Activated CD4-positive, alpha-beta T cell treated with anti-CD3 and anti-CD28 coated beads, Interleukin-2, amount 10 ng/mL, durations not matched to agents 7 days and 5 days (primary cell): Measurements from ENCODE around the gene GLB1L2. TPM values are rescaled to one million over a fixed set of nuclear protein-coding genes. Genes with fewer than 3 reads are reported as not detected.

Experiments
- CTCF ChIA-PET: fragments of 350-600 bp; sonication (Branson Sonifier 250); formaldehyde crosslinking; loops from one replicate; lab custom pipeline; 2021; ENCODE audit warnings: antibody characterized with exemption; lab: Charles Lee
- POLR2A ChIA-PET: fragments of 350-600 bp; sonication (Branson Sonifier 250); formaldehyde crosslinking; loops from one replicate; lab custom pipeline; 2021; ENCODE audit warnings: antibody characterized with exemption; lab: Charles Lee
- DNase-seq: peaks from one replicate; pipeline ENCODE4 v3.0.0-alpha.2; 2020
- H3K27ac Mint-ChIP-seq: one replicate; pipeline ENCODE4 v1.8.0; 2021; ENCODE audit warnings: mild to moderate bottlenecking, moderate library complexity, mixed read lengths
- H3K27me3 Mint-ChIP-seq: one replicate; pipeline ENCODE4 v1.8.0; 2021; ENCODE audit warnings: mixed read lengths
- H3K36me3 Mint-ChIP-seq: one replicate; pipeline ENCODE4 v1.8.0; 2021; ENCODE audit warnings: low read depth, mixed read lengths
- H3K4me1 Mint-ChIP-seq: one replicate; pipeline ENCODE4 v1.8.0; 2021; ENCODE audit warnings: mixed read lengths
- H3K4me3 Mint-ChIP-seq: one replicate; pipeline ENCODE4 v1.8.0; 2021; ENCODE audit warnings: mild to moderate bottlenecking, moderate library complexity, mixed read lengths
- H3K9me3 Mint-ChIP-seq: one replicate; pipeline ENCODE4 v1.8.0; 2021; ENCODE audit warnings: mixed read lengths
- total RNA-seq, 2 experiments: library from RNA; stranded (reverse); gene quantifications; one replicate each; pipeline ENCODE4 v1.2.3, GENCODE V29; 2021

The GLB1L2 gene
- total RNA-seq, 2 experiments from 2014 or later: 1.6 to 2.4 TPM

GRCh38 chr11:134413826-134414731 lies 82.3 kb downstream of the GLB1L2 start:
- peaks cover 8% of the 10 kb centered on the region for H3K4me1 Mint-ChIP-seq
- DNase-seq: no peak
- H3K9me3 Mint-ChIP-seq: no peaks in the 10 kb centered on the region
- peaks cover 62% of the 10 kb centered on the region for H3K27me3 Mint-ChIP-seq
- H3K4me3 Mint-ChIP-seq: no peak overlapping the region
- ChIA-PET POLR2A (no interaction called here), CTCF (no interaction called here)
- H3K36me3 Mint-ChIP-seq: no peaks in the 10 kb centered on the region
- H3K27ac Mint-ChIP-seq: no peak overlapping the region

- Mint-ChIP-seq H3K27ac (no peak overlapping the region), H3K4me3 (no peak overlapping the region), H3K9me3 (no peaks in the 10 kb centered on the region), H3K36me3 (no peaks in the 10 kb centered on the region), H3K27me3 (peaks cover 53% of the 10 kb centered on the region), H3K4me1 (peaks cover 8% of the 10 kb centered on the region)
- CTCF ChIA-PET: no interaction called here
- no peak for DNase-seq
- POLR2A ChIA-PET: no interaction called here
Measured at GRCh38 chr11:134414766-134415765, 83.3 kb downstream of the GLB1L2 start.

GRCh38 chr11:134416726-134417125 lies 84.9 kb downstream of the GLB1L2 start:
- H3K27ac Mint-ChIP-seq: no peak overlapping the region
- H3K4me1 Mint-ChIP-seq: peaks cover 6% of the 10 kb centered on the region
- no peak overlapping the region for H3K4me3 Mint-ChIP-seq
- no peaks in the 10 kb centered on the region for H3K9me3 Mint-ChIP-seq
- POLR2A ChIA-PET: no interaction called here
- CTCF ChIA-PET: no interaction called here
- DNase-seq: no peak
- peaks cover 39% of the 10 kb centered on the region for H3K27me3 Mint-ChIP-seq
- no peaks in the 10 kb centered on the region for H3K36me3 Mint-ChIP-seq

- H3K4me3 Mint-ChIP-seq: no peak overlapping the region
- H3K27ac Mint-ChIP-seq: no peak overlapping the region
- POLR2A ChIA-PET: interaction anchor here (0.6 kb wide), 1 partner anchor 354 kb away, joined by 3 read pairs; no protein-coding TSS in a partner anchor
- H3K9me3 Mint-ChIP-seq: no peaks in the 10 kb centered on the region
- DNase-seq: no peak
- H3K36me3 Mint-ChIP-seq: no peaks in the 10 kb centered on the region
- peaks cover 35% of the 10 kb centered on the region for H3K27me3 Mint-ChIP-seq
- H3K4me1 Mint-ChIP-seq: peaks cover 4% of the 10 kb centered on the region
- CTCF ChIA-PET: no interaction called here
Measured at GRCh38 chr11:134417871-134418840, 86.4 kb downstream of the GLB1L2 start.

GRCh38 chr11:134423106-134423505 lies 91.3 kb downstream of the GLB1L2 start:
- ChIA-PET CTCF (interaction anchor here (1.3 kb wide), 1 partner anchor 13 kb away, joined by 3 read pairs; no protein-coding TSS in a partner anchor), POLR2A (no interaction called here)
- no peak for DNase-seq
- no peak overlapping the region for H3K4me3 Mint-ChIP-seq
- peaks cover 6% of the 10 kb centered on the region for H3K27me3 Mint-ChIP-seq
- no peaks in the 10 kb centered on the region for H3K36me3 Mint-ChIP-seq
- no peak overlapping the region for H3K27ac Mint-ChIP-seq
- H3K9me3 Mint-ChIP-seq: no peaks in the 10 kb centered on the region
- H3K4me1 Mint-ChIP-seq: no peaks in the 10 kb centered on the region

GRCh38 chr11:134425413-134425812 lies 93.6 kb downstream of the GLB1L2 start:
- no peaks in the 10 kb centered on the region for H3K36me3 Mint-ChIP-seq
- ChIA-PET CTCF (no interaction called here), POLR2A (no interaction called here)
- H3K4me1 Mint-ChIP-seq: no peaks in the 10 kb centered on the region
- no peaks in the 10 kb centered on the region for H3K9me3 Mint-ChIP-seq
- no peak overlapping the region for H3K4me3 Mint-ChIP-seq
- H3K27me3 Mint-ChIP-seq: peaks cover 6% of the 10 kb centered on the region
- H3K27ac Mint-ChIP-seq: no peak overlapping the region
- no peak for DNase-seq

Other genes starting within 250 kb of the GLB1L2 start
- 100 to 1,000 TPM; 118 to 125 TPM for gene NCAPD3, start 108.0 kb upstream of the GLB1L2 start, total RNA-seq
- gene VPS26B, start 107.3 kb upstream of the GLB1L2 start, total RNA-seq: 10 to 100 TPM; 66.4 to 66.9 TPM
- 10 to 100 TPM; 56.4 to 61.6 TPM for gene THYN1, start 78.6 kb upstream of the GLB1L2 start, total RNA-seq
- gene ACAD8, start 78.4 kb upstream of the GLB1L2 start, total RNA-seq: 10 to 100 TPM; 21.7 to 21.8 TPM
- 1 to 10 TPM; 6.8 to 7.2 TPM for gene GLB1L3, start 55.6 kb upstream of the GLB1L2 start, total RNA-seq
- 1 to 10 TPM; 1.4 to 1.6 TPM for gene B3GAT1, start 80.3 kb downstream of the GLB1L2 start, total RNA-seq